ENCODE results near the gene EDDM3A.

EDDM3A gene

DNA sequence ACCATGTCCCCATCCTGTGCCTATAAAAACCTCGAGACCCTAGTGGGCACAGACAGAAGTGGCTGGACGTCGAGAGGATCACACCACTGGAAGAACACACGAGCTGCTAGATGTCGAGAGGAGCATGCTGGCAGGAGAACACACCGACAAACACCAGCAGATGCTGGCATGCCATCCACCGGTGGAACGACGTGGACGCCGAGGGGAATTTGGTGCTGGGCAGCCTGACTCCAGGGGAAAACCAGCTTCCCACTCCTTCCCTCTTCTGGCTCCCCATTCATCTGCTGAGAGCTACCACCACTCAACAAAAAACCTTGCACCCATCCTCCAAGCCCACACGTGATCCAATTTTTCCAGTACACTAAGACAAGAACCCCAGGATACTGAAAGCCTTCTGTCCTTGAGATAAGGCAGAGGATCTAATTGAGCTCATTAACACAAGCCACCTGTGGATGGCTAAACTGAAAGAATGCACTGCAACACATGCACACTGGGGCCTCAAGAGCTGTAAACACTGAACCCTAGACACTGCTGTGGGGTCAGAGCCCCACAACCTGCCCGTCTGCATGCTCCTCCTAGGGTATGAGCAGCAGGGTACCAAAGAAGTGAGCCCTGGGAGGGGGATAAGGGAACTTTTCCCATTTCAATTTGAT, 44.9 kb downstream of the EDDM3A start:
- no peak for DNase-seq

DNA sequence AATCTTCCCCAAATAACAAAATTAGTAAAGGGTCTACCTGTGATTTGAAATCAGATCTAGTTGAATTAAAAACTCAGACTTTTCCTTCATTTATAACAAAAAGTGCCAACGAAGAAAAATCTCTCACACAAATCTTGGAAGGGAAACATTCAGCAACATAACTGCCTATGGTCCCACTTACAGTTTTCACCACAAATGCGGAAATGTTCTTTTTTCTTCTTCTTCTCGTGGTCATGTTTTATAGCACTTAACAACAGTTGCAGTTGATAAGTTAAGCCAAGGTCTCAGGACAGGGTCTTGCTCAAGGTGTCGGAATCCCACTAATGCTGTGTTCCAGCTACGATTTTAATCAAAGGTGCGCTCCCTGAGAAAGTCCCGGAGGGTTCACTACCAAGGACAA, 45.5 kb downstream of the EDDM3A start:
- no peak for DNase-seq

DNA sequence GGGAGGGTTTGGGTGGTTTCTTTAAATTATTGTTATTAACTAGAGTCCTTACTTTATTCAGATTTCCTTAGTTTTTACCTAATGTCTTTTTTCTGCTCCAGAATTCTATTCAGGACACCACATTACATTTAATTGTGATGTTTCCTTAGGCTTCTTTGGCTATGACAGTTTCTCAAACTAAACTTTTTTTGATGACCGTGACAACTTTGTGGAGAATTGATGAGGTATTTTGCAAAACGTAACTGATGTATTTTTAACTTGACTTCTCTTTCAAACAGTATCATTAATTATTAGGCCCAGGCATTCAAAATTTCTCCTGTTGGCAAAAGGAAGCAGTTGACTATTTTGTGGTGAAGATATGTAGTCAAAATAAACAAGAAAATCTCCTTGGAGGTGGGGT, 45.9 kb downstream of the EDDM3A start:
- DNase-seq, result no peak

DNA sequence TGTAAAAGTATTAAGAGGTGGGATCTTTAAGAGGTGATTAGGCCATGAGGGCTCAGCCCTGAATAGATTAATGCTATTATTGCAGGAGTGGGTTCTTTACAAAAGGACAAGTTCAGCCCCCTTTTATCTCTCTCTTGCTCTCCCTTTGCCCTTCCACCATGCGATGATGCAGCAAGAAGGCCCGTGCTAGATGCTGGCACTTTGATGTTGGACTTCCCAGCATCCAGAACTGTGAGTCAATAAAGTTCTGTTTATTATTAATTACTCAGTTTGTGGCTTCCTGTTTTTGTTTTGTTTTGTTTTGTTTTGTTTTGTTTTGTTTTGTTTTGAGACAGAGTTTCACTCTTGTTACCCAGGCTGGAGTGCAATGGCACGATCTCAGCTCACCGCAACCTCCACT, 46.9 kb downstream of the EDDM3A start:
- no peak for DNase-seq

DNA sequence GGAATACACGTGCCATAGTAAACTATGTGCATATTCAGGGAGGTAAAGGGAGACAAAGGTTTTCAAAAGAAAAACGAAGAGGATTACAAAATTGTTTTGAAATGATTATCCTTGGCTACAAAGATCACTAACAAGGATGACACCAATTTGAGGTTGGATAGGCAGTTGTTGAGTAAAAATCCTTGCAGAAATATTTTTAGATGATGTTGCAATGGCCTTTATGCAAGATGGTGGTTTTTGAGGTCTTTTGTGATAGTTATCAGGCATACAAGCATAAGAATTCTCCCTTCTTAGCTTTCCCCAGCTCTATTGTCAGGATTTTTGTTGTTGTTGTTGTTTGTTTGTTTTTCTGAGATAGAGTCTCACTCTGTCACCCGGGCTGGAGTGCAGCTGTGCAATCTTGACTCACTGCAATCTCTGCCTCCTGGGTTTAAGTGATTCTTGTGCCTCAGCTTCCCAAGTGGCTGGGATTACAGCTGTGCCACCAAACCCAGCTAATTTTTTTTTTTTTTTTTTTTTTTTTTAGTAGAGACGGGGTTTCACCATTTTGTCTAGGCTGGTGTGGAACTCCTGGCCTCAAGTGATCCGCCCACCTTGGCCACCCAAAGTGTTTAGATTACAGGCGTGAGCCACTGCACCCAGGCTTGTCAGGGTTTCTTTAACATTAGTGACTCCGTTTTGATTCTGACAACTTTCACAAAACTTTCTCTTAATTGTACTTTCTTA, 49.1 kb downstream of the EDDM3A start:
- DNase-seq, result no peak

DNA sequence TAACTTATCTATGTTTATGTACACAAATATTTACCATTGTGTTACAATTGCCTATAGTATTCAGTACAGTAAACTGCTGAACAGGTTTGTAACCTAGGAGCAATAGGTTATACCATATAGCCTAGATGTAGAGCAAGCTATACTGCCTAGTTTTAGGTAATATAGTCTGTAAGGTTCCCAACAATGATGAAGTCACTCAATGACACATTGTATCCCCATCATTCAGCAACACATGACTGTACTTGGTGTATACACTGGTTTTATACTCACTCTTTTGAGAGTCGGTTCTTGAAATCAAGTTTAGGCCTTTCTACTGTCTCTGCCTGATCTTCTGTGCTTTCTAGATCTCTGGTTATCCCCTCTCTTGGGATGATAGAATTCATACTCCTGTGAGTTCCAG, 51.5 kb downstream of the EDDM3A start:
- DNase-seq, result no peak
